HG03280 (cell line): ENCODE measurements around the gene SLC35E4.
"Not testable (repeated sequence)": the region's sequence is repeated elsewhere in the genome, so short reads cannot be mapped to it uniquely, and the experiment has no call there.

Experiments used
- ATAC-seq: cut with Tn5 transposase; IDR thresholded peaks from one replicate; pipeline ENCODE4 v1.9.1; 2021; ENCODE audit warnings: mild to moderate bottlenecking, moderate library complexity; ENCODE audit not compliant: unreplicated experiment

SLC35E4 gene

DNA sequence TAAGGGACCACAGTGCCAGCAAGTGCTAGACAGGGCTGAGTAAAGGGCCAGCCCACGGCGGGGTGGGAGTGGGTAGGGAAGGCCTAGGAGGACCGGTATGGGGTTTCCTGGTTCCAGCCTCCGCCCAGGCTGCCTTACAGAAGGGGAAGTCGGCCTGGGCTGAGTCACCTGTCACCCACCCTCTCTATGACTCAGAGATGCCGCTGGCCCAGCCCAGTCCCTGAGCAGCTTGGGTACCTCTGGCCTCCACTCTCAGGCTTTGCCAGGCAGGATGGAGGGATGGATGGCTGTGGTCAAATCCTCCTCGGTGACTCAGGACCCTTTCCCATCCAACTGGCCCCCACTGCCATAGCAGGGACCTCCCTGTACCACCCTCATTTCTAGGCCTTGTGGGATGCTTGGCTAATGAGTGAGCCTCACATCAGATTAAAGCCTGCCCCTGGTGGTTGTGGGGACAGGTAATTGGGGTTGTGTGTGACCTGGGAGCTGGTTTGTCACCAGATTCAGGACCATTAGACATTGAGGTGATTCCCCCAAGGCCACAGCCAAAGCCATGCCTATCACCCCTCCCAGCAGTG lies 13.9 kb downstream of the SLC35E4 start:
- ATAC-seq = no peak

DNA sequence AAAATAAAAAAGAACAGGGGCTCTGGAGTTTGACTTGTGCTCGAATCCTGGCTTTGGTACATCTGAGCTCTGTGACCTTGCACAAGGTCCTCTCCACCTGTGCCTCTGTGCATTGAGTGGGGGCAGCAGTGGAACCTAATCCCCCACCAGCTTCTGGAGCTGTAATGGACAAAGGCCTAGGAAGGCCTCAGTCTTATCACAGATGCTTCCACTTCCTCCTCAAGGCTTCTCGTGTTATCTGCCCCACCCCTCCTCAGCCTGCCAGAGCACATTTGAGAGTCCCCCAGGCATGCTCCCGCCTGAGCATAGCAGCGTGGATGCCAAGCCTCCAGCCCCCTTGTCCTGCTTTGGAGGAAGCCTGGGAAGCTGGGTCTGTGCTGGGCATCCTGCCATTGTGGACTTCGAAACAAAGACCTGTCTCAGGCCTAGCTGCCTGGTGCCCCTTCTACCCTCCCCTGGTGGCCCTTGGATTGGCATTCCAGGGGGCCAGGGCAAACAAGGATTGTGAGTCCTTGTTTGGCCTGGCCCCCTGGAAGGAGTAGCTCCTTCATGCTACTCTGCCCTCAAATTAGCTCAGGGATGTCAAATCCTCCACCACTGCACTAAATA lies 15.0 kb downstream of the SLC35E4 start:
- ATAC-seq = no peak

DNA sequence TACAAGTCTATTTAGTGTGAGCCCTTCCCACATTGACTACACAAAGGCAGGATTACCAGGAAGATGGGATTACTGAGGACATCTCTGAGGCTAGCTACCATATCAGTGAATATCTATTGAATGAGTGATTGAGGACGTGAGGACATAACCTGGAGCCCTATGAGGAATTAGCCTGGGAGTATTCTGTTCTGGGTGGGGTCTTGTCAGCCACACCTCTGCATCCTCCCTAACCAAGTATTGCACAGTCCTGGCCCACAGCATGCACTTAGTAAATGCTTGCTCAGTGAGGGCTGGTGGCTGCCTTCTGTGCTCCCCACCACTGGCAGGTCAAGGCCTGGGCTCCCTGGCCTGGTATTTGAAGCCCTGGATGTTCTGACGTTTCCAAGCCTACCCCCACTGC lies 17.3 kb downstream of the SLC35E4 start:
- no peak for ATAC-seq

DNA sequence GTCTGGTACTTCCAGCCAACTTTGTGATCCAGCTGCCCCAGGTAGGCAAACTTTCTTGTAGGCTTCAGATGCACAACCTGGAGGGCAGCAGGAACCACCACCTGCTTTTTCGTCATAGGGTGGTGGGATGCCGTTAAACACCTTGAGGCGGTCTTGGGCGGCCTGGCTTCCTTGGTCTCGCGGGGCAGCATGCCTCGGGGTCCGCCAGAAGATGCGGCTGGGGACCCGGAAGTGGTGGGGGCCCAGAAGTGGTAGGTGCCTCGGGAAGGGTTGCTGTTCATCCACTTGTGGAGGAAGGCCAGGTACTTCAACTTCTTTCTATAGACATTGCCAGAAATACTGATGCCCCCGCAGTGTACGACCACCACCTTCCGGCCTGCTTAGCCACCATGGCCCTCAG lies 18.8 kb downstream of the SLC35E4 start:
- no peak for ATAC-seq

DNA sequence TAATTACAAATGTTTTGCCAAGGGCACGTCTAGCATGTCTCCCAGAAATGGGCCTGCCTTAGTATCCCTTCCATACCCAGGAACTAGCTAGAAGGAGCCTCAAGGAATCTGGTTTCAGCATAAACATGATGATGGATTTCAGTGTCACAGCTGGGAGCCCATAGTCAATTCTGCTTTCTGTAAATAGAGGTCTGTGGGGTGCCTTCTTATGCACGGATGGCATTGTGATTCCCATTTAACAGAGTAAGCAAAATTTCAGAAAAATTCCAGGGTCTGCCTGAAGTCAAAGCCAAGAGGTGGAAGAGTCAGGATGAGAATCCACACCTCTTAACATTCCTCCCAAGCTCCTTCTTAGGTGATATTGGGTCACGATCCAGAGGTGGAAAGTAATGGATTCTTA lies 20.0 kb downstream of the SLC35E4 start:
- no peak for ATAC-seq

DNA sequence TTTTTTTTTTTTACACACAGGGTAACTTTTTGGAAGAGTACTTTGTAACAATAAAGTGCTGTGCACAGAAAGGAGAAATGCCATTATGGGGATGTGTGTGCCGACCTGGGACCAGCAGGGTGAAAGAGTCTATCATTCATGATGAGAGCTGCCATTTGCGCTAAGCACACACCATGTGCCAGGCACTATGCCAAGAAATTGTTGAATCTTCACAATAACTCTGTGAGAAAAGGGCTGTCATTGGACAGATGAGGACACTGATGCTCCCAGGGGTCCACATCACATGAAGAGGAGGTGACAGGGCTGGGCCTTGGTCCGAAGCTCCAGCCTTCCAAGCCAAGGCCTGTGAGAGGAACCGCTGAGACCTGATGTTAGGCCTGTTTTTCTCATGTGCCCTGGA lies 26.5 kb downstream of the SLC35E4 start:
- ATAC-seq = no peak

DNA sequence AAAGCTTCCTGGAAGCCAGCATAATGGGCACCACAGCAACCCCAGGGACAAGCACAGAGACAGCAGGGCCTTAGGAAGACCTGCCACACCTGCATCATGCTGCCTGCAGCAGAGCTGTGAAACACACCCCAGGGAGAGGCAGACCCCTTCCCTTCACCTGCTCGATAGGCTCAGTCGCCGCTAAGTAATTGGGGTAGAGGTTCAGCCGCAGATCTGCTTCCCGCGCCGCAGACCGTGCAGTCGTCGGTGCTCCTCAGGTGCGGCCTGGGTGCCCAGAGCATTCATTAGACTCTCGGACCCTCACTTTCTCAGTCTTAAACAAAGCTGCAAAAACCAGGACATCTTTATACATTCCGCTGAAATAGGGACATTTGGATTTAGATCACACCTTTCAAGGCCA lies 29.2 kb downstream of the SLC35E4 start:
- ATAC-seq = no peak

DNA sequence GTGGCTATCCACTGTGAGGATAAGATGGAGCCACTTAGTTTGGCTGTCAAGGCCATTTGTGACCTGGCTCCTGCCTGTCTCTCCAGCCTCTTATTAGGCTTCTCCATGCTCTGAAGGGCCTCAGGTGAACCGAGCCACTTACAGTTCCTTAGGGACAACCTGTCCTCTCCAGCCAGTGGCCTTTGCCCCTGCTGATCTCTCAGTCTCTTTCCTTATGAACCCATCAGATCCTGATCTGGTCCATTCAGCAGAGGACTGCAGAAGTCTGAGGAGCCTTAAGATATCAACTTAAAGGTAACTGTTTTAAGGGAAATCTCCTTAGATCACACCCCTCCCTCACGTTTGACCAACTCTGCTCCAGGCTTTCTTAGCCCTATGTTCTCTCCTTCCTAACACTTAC lies 29.7 kb downstream of the SLC35E4 start:
- ATAC-seq = no peak

DNA sequence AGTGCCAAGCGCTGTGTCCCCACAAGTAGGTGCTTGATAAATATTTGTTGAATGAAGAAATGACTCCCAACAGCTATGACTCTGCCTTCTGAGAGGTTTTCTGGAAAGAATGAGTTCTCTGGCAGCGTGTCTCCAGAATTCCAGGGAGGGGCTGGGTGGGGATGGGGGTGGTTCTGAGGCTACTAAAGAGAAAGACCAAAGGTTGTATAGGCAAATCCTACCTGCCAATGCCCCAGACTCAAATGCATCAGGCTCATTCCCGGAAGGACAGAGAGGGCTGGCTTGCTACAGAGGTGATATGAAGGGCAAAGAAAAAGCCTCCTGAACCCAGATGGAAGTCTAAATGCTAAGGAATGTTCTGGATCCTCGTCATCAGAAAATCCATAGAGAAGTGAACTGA lies 30.2 kb downstream of the SLC35E4 start:
- ATAC-seq = no peak

DNA sequence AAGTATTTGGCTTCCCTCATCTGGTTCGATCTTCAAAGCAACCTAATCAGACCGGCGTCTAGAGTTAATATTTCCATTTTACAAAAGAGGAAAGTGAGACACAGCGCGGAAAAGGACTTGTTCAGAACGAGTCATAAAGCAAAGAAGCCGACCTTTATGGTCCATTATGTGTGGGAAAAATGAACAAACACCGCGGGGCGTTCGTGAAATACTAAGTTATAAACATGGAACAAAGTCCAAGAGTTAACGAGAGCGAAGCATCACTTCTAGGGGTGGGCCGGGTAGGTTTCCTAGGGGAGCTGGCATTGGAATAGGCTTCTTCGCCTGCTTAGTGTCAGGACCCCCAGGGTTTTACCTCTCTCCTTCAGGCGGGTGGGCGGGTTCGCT lies 31.5 kb downstream of the SLC35E4 start:
- no peak for ATAC-seq

DNA sequence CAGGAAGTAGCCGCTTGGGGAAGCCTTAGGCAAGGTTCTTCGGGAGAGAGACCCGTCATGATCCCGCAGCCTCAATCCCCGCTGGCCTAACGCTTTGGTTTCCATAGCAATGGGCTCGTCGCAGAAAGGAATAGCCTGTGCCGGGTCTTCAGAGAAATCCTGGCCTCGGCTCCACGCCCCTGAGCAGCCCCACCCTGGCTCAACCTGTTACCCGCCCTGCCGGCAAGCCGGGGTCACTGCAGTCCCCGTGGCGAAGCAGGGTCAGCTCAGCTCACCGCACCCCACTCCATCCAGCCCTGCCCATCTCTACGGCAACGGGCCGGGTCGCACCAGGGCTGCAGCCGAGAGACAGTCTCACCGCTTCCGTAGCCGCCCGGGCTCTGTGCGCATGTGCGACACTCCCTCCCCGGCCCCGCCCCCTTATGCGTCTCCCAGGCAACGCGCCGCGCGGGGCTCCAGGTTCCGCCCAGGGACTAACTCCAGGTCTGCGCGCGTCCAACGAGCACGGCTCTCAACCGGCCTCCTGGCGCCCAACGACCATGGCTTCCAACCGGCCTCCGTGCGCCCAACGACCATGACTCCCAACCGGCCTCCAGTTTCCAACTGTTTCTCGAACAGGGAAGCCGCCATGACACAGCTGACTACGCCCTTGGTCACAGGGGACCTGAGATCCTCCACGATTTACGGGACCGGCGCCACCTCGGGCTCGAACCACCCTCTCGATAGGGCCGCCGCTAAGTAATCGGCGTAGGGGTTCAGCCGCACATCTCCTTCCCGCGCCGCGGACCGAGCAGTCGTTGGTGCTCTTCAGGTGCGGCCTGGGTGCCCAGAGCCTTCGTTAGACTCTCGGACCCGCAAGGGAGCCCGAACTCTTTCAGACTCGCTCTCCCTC lies 32.2 kb downstream of the SLC35E4 start, which contains the start of gene DUSP18:
TSS of gene DUSP18 (minus strand) at position 382 of the 892 bp plus-strand sequence. CDS start 3,872 bp downstream, outside the sequence.
- peak; percentile 92 for ATAC-seq

DNA sequence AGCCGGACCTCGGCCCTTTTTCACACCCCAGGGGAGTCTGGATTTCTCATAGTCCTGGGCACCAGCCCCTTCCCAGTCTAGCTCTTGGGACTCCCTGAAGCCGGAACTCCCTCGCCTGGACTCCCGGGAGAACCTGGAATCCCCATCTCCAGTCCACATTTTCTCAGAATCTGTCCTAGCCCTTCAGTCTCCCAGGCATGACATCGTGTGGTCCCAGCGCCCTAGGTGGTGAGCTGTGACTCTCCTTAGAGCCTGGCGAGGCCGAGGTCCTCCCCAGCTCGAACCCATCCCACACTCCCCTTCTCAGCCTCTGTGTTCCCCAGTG lies 32.8 kb downstream of the SLC35E4 start:
- ATAC-seq = no peak

DNA sequence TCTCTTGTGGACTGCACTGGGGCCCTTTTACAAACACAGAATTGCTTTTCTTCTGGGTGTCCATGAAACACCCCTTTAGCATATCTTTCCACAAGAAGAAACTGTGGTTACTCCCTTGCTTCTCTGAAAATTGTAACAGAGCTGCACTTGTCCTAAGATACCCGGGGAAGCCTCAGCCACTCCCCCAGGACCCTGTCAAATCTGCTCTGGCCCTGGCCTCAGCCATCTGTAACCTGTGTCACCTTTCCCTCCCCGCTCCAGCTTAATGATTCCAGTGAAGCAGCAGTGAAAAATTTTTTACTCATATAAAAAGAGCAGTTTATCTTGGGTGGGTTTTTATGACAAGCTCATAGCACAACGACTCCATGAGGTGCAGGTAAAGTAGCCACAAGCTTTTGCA lies 35.5 kb downstream of the SLC35E4 start:
- ATAC-seq = no peak

DNA sequence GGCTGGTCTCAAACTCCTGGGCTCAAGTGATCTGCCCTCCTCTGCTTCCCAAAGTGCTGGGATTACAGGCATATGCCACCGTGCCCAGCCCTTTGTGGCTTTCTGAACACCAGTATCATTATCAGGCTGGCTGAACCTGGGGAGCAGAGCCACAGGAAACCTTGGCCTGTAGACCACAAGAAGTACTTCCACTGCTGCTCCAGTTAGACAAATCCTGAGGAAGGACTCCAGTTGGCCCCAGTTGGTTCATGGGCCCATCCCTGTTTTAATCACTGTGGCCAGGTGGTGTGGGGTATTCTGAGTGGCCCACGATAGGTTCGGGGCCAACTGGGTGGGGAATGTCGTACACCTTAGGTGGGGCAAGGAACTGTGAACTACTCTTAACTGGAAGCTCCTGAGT lies 37.6 kb downstream of the SLC35E4 start:
- ATAC-seq = no peak

DNA sequence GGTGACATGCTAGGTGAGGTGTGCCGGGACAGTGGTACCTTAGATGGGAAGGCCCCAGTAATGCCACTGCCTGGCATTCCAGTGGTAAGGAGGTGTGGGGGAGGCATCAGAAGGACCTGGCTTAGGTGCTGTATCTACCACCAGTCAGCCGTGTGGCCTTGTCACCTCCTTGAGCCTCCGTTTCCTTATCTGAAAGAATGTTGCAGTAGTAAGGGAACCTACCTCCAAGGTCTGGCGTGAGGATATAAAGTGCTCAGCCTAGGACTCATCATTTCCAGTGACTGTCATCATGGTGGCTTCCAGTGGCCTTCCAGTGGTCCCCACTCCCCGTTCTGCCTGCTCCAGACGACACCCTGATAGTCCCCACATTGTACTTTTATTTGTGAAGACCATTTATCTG lies 38.9 kb downstream of the SLC35E4 start:
- ATAC-seq = no peak

DNA sequence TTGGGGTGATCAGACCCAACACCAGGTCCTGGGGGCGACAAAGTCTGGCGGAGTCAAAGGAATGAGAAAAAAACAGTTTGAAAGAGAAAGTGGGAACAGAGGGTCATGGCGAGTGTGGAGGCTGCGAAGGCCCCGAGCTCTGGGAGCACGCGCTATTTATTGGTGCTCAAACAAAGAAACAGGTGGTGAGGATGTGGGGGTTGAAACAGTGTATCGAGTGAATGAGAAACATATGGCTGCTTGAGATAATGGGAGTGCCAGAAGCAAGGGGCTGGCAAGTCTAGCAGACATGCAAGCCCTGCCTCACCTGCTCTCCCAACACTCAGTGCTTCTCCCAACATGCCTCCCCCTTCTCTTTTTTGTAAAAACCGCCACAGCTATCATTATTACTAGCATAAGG lies 39.9 kb downstream of the SLC35E4 start:
- no peak for ATAC-seq

DNA sequence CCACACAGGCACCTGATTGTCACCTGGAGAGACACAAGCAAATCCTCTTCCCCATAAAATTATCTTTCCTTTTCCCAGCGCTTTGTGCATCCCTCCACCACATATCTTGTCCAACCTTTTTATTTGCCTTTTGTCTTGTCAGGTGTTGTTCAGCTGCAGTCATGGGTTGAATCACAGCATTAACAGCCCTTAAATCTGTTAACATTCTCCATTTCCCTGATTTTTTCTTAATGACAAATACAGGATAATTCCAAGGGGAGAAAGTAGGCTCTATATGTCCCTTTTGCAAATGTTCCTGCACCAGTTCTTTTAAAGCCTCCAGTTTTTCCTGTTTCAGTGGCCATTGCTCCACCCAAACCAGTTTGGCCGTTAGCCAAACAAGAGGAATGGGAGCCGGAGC lies 41.0 kb downstream of the SLC35E4 start:
- ATAC-seq = not testable (repeated sequence)

DNA sequence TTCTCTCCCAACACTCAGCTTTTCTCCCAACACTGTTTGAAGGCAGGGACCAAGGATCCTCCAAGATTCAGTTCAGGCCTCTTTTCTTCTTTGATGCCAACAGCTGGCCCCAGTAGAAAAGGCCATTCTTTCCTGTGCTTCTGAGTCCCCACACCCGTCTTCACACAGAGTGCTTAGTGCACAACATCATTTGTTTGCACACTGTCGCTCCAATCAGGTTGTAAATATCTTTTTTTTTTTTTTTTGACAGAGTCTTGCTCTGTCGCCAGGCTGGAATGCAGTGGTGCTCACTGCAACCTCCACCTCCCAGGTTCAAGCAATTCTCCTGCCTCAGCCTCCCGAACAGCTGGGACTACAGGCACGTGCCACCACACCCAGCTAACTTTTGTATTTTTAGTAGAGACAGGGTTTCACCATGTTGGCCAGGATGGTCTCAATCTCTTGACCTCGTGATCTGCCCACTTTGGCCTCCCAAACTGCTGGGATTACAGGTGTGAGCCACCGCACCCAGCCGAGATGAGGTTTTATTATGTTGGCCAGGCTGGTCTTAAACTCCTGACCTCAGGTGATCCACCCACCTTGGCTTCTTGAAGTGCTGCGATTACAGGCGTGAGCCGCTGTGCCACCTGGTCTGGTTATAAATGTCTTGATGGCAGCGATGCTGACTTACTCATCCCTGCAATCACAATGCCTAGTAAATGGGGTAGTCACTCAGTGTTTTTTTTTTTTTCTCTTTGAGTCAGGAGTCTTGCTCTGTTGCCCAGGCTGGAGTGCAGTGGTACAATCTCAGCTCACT lies 44.5 kb downstream of the SLC35E4 start:
- ATAC-seq = not testable (repeated sequence)

DNA sequence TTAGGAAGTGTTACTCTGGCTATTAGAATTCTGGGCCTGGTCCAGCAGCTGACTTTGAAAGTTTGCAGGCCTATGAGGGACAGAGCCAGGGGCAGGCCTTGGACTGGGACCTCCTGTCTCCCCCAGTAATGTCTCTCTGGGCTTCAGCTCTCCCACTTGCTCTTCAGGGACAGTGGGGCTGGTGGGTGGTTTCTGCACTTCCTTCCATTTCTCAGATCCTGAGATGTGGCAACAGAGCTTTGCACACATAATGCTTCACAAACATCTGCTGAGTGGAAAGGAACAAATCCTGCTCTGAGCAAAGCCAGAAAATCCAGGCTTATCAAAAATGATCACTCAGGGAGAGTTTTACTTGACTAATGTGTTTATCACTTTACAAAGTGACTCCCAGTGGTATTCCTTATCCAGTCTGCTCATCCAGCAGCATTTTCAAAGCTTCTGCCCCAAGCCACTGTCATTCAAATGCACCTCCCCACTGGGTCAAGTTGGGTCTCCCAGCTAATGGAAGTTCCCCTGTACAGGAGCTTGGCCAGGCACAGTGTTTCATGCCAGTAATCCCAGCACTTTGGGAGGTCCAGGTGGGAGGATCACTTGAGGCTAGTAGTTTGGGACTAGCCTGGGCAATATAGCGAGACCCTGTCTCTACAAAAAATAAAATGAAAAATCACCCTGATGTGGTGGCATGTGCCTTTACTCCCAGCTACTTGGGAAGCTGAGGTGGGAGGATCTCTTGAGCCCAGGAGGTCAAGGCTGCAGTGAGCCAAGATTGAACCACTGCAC lies 45.6 kb downstream of the SLC35E4 start:
- ATAC-seq = no peak

DNA sequence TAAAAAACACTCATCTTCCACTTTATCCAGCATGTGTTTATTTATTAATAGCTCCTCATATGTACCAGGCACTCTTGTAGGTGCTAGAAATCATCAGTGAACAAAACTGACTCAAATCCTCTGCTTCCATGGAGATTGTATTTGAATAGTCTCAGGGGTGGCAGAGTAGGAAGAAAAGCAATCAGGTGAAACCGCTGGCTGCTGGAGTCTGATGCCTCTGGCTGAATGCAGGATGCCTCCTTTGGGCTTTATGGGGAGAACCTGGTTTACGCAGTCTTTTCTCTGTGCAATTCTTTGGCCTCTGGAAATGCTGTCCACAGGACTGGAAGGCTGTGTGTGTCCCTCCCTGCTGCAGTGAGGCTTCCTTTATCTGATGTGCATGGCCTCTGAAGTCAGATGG lies 46.2 kb downstream of the SLC35E4 start:
- no peak for ATAC-seq

DNA sequence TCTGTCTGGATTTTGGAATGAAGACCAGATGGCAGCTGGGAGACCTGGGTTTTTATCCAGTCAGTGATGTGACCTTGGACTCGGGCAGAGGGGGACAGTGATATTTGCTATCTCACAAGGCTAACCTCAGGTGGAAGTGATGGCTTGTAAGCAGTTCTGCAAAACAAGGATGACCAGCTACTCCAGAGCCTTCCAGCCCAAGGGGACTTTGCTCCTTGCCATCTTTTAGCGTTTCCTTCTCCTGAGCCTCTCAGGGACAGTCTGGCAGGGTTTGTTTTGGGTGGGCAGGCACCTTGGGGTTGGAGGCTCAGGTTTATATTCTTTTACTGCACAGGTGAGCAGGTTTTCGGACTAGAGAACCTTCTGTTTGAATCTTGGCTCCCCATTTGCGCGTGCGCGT lies 49.6 kb downstream of the SLC35E4 start:
- ATAC-seq = no peak
